PC-9 (cell line): ENCODE results near the gene ENPP6.

Experiments
- EZH2 ChIP-seq: fragments of 200-600 bp; sonication (generic); IDR thresholded peaks from 2 replicates; pipeline ENCODE4 v1.8.0; 2017; ENCODE audit warnings: antibody characterized with exemption, low read depth
- TF ChIP-seq, protein P1 (sequence below): fragments of 200-600 bp; sonication (generic); conservative IDR thresholded peaks from 2 replicates; pipeline ENCODE4 v1.6.1; 2017; ENCODE audit warnings: mixed run types, antibody characterized with exemption, mild to moderate bottlenecking, moderate library complexity

GRCh38 chr4:184145596-184145995 lies 72.1 kb downstream of the ENPP6 start:
- TF ChIP-seq, protein P1, sequence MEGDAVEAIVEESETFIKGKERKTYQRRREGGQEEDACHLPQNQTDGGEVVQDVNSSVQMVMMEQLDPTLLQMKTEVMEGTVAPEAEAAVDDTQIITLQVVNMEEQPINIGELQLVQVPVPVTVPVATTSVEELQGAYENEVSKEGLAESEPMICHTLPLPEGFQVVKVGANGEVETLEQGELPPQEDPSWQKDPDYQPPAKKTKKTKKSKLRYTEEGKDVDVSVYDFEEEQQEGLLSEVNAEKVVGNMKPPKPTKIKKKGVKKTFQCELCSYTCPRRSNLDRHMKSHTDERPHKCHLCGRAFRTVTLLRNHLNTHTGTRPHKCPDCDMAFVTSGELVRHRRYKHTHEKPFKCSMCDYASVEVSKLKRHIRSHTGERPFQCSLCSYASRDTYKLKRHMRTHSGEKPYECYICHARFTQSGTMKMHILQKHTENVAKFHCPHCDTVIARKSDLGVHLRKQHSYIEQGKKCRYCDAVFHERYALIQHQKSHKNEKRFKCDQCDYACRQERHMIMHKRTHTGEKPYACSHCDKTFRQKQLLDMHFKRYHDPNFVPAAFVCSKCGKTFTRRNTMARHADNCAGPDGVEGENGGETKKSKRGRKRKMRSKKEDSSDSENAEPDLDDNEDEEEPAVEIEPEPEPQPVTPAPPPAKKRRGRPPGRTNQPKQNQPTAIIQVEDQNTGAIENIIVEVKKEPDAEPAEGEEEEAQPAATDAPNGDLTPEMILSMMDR: no peak
- no peak for TF ChIP-seq EZH2
